Ecto neural progenitor cell (in vitro differentiated cells): Measurements from ENCODE around the gene TRMT6.

Experiments
- DNase-seq: peaks from one replicate; pipeline ENCODE4 v3.0.0-alpha.2; 2018; ENCODE audit warnings: low spot score

TRMT6 gene

GRCh38 chr20:5949943-5950270 lies 426 bp downstream of the TRMT6 start:
- DNase-seq: no peak

- DNase-seq: no peak
Measured at GRCh38 chr20:5947276-5947675, 3.1 kb downstream of the TRMT6 start.

- DNase-seq: no peak
Measured at GRCh38 chr20:5945963-5946362, 4.4 kb downstream of the TRMT6 start.

- no peak for DNase-seq
Measured at GRCh38 chr20:5938456-5939029, 11.8 kb downstream of the TRMT6 start.

GRCh38 chr20:5936238-5936637 lies 14.1 kb downstream of the TRMT6 start:
- DNase-seq: no peak

GRCh38 chr20:5935384-5935783 lies 14.9 kb downstream of the TRMT6 start:
- no peak for DNase-seq

GRCh38 chr20:5933802-5934436 lies 16.4 kb downstream of the TRMT6 start:
- DNase-seq: no peak

GRCh38 chr20:5932796-5933195 lies 17.5 kb downstream of the TRMT6 start:
- DNase-seq: no peak

GRCh38 chr20:5931411-5931810 lies 18.9 kb downstream of the TRMT6 start:
- DNase-seq: no peak

GRCh38 chr20:5928836-5929715 lies 21.3 kb downstream of the TRMT6 start:
- no peak for DNase-seq

- no peak for DNase-seq
Measured at GRCh38 chr20:5927749-5928462, 22.4 kb downstream of the TRMT6 start.

- no peak for DNase-seq
Measured at GRCh38 chr20:5925551-5925950, 24.8 kb downstream of the TRMT6 start.

GRCh38 chr20:5923493-5923892 lies 26.8 kb downstream of the TRMT6 start:
- DNase-seq: no peak

GRCh38 chr20:5920581-5920980 lies 29.8 kb downstream of the TRMT6 start:
- DNase-seq: no peak

- no peak for DNase-seq
Measured at GRCh38 chr20:5919626-5920544, 30.4 kb downstream of the TRMT6 start.

GRCh38 chr20:5918856-5919625 lies 31.3 kb downstream of the TRMT6 start:
- no peak for DNase-seq

- DNase-seq: no peak
Measured at GRCh38 chr20:5914859-5915258, 35.5 kb downstream of the TRMT6 start.

GRCh38 chr20:5913166-5913565 lies 37.2 kb downstream of the TRMT6 start:
- no peak for DNase-seq

GRCh38 chr20:5910186-5910585 lies 40.1 kb downstream of the TRMT6 start:
- DNase-seq: no peak

GRCh38 chr20:5908981-5909380 lies 41.4 kb downstream of the TRMT6 start:
- DNase-seq: no peak

- no peak for DNase-seq
Measured at GRCh38 chr20:5900908-5901307, 49.4 kb downstream of the TRMT6 start.
